ENCODE data around the gene GCM1.

GCM1 gene

GRCh38 chr6:53109612-53110011, 39.0 kb downstream of the GCM1 start:
- no peak for DNase-seq (ENCODE audit: low read depth in 3 of 3, low spot score in 1 of 3)

GRCh38 chr6:53107091-53107490, 41.5 kb downstream of the GCM1 start:
- DNase-seq (ENCODE audit: low read depth in 3 of 3, low spot score in 1 of 3): no peak

- DNase-seq (ENCODE audit: low read depth in 3 of 3, low spot score in 1 of 3): no peak
These were observed 43.7 kb downstream of the GCM1 start for GRCh38 chr6:53104916-53105315.

GRCh38 chr6:53103993-53104675, 44.5 kb downstream of the GCM1 start:
- no peak for DNase-seq (ENCODE audit: low read depth in 3 of 3, low spot score in 1 of 3)

GRCh38 chr6:53101006-53101405, 47.6 kb downstream of the GCM1 start:
- DNase-seq (ENCODE audit: low read depth in 3 of 3, low spot score in 1 of 3): no peak

GRCh38 chr6:53100561-53100960, 48.1 kb downstream of the GCM1 start:
- no peak for DNase-seq (ENCODE audit: low read depth in 3 of 3, low spot score in 1 of 3)

GRCh38 chr6:53095716-53096115, 52.9 kb downstream of the GCM1 start:
- no peak for DNase-seq (ENCODE audit: low read depth in 3 of 3, low spot score in 1 of 3)

- no peak for DNase-seq (ENCODE audit: low read depth in 3 of 3, low spot score in 1 of 3)
These were observed 53.4 kb downstream of the GCM1 start for GRCh38 chr6:53095270-53095669.

GRCh38 chr6:53090576-53090975, 58.1 kb downstream of the GCM1 start:
- no peak for DNase-seq (ENCODE audit: low read depth in 3 of 3, low spot score in 1 of 3)

GRCh38 chr6:53089948-53090347, 58.7 kb downstream of the GCM1 start:
- no peak for DNase-seq (ENCODE audit: low read depth in 3 of 3, low spot score in 1 of 3)

GRCh38 chr6:53086302-53086701, 62.3 kb downstream of the GCM1 start:
- no peak for DNase-seq (ENCODE audit: low read depth in 3 of 3, low spot score in 1 of 3)

GRCh38 chr6:53080813-53081212, 67.8 kb downstream of the GCM1 start:
- DNase-seq (ENCODE audit: low read depth in 3 of 3, low spot score in 1 of 3): no peak

Data from stimulated activated CD4-positive, alpha-beta T cell treated with anti-CD3 and anti-CD28 coated beads, TNF-alpha, amount 100 ng/mL, for 1 hour (primary cell).